K562 (cell line): ENCODE measurements around the gene OXSR1. TPM values are rescaled to one million over a fixed set of nuclear protein-coding genes. Genes with fewer than 3 reads are reported as not detected.

ENCODE experiments used
- ATAC-seq: fragments of 200-7000 bp; cut with Tn5 transposase; 3 replicates; pipeline ENCODE4 v1.9.1; 2020; ENCODE audit warnings: moderate library complexity
- BruUV-seq: library from RNA; stranded (reverse); fragments of 400-500 nt; replicated peaks from 2 replicates; lab custom pipeline; 2021; lab: Mats Ljungman, UMichigan
- CTCF ChIA-PET: fragments of 300-600 bp; formaldehyde crosslinking; extraction: SDS; loops from one replicate; lab custom pipeline; 2021; ENCODE audit warnings: low intra/inter-chr PET ratio; lab: Yijun Ruan, JAX
- POLR2A ChIA-PET: fragments of 300-600, 350-650 bp; sonication (Branson Sonifier 250); formaldehyde crosslinking; extraction: SDS; loops from one replicate; lab custom pipeline; 2021; ENCODE audit warnings: antibody characterized with exemption, inconsistent platforms; lab: Yijun Ruan, JAX
- DNase-seq, 4 experiments: peaks; one replicate each; pipeline versions ENCODE4 v3.0.0 to v3.0.0-alpha.2; 2011 to 2018; ENCODE audit warnings: low spot score in 3 of 4, mixed read lengths in 3 of 4; ENCODE audit errors: extremely low read depth in 1 of 4
- FAIRE-seq: peaks from 2 replicates; lab custom pipeline; 2011; peaks lifted over from hg19 to GRCh38; lab: Jason Lieb, UNC
- H2AFZ ChIP-seq: 2 replicates; pipeline ENCODE4 v1.6.0; 2011; ENCODE audit warnings: low read depth, low read length, control low read depth, inconsistent platforms
- H3K27ac ChIP-seq: fragments of 200-600 bp; 3 replicates; pipeline ENCODE4 v1.8.0; 2011; ENCODE audit warnings: low read depth, mild to moderate bottlenecking, control low read depth, inconsistent platforms, low read length, moderate library complexity, mixed read lengths; ENCODE audit errors: extremely low read depth
- H3K27me3 ChIP-seq, 2 experiments: fragments of 300-600 bp in 1 of 2; 2 replicates in 1 of 2; 3 replicates in 1 of 2; pipeline versions ENCODE4 v1.6.0 to v1.8.0; 2011; ENCODE audit warnings: inconsistent platforms in 2 of 2, low read length in 2 of 2, mild to moderate bottlenecking in 1 of 2, mixed read lengths in 1 of 2, moderate library complexity in 1 of 2; ENCODE audit not compliant: control insufficient read depth in 2 of 2, insufficient read depth in 2 of 2
- H3K36me3 ChIP-seq: fragments of 300-600 bp; 3 replicates; pipeline ENCODE4 v1.8.0; 2011; ENCODE audit warnings: mild to moderate bottlenecking, low read length, inconsistent platforms; ENCODE audit not compliant: control insufficient read depth, insufficient read depth
- H3K4me1 ChIP-seq, 2 experiments: fragments of 200-600 bp in 1 of 2; replicated peaks in 1 of 2; 2 replicates in 1 of 2; 3 replicates in 1 of 2; pipeline versions ENCODE4 v1.5.1 to v1.8.0; 2011; ENCODE audit warnings: inconsistent platforms in 2 of 2, low read length in 2 of 2, mild to moderate bottlenecking in 1 of 2, mixed read lengths in 1 of 2, moderate library complexity in 1 of 2; ENCODE audit not compliant: control insufficient read depth in 2 of 2, insufficient read depth in 2 of 2
- H3K4me2 ChIP-seq: 2 replicates; pipeline ENCODE4 v1.6.1; 2011; ENCODE audit warnings: low read length, control low read depth, inconsistent platforms, mixed read lengths; ENCODE audit not compliant: insufficient read depth
- H3K4me3 ChIP-seq: fragments of 200-600 bp; sonication (generic), shearing (Covaris generic); 2 replicates; pipeline ENCODE4 v1.5.1; 2016; ENCODE audit warnings: control low read depth, inconsistent platforms
- H3K79me2 ChIP-seq: fragments of 200-600 bp; 3 replicates; pipeline ENCODE4 v1.8.0; 2011; ENCODE audit warnings: low read length, inconsistent platforms; ENCODE audit not compliant: control insufficient read depth, insufficient read depth
- H3K9ac ChIP-seq, 2 experiments: 2 replicates each; pipeline versions ENCODE4 v1.6.0 to v1.6.1; 2011; ENCODE audit warnings: low read depth in 2 of 2, low read length in 2 of 2, control low read depth in 1 of 2, inconsistent platforms in 1 of 2, mild to moderate bottlenecking in 1 of 2, mixed read lengths in 1 of 2; ENCODE audit not compliant: insufficient read depth in 1 of 2
- H3K9me1 ChIP-seq: one replicate; pipeline ENCODE4 v1.6.0; 2011; ENCODE audit warnings: inconsistent platforms, mild to moderate bottlenecking, low read length, moderate library complexity; ENCODE audit not compliant: control insufficient read depth, insufficient read depth
- H3K9me3 ChIP-seq: replicated peaks from 2 replicates; pipeline ENCODE4 v1.5.1; 2011; ENCODE audit warnings: low read depth, low read length, inconsistent platforms; ENCODE audit not compliant: control insufficient read depth, insufficient read depth
- H4K20me1 ChIP-seq: replicated peaks from 2 replicates; pipeline ENCODE4 v1.6.1; 2011; ENCODE audit warnings: low read length, inconsistent platforms, mixed read lengths; ENCODE audit not compliant: control insufficient read depth, insufficient read depth
- ARID4B ChIP-seq: sonication (generic); formaldehyde crosslinking; IDR thresholded peaks from 2 replicates; pipeline ENCODE4 v1.8.0; 2022; ENCODE audit warnings: mild to moderate bottlenecking, missing genetic modification reagents
- ASH1L ChIP-seq: fragments of 450-650 bp; IDR thresholded peaks from 2 replicates; pipeline ENCODE4 v1.6.1; 2018; ENCODE audit warnings: borderline replicate concordance, mild to moderate bottlenecking, low read depth; ENCODE audit not compliant: partially characterized antibody
- ETV6 ChIP-seq, 3 experiments: fragments of 150-350 bp in 1 of 3; sonication (generic) in 1 of 3; formaldehyde crosslinking in 1 of 3; IDR thresholded peaks; 2 replicates each; pipeline versions ENCODE4 v1.6.1 to v1.8.0; 2014 to 2022; ENCODE audit warnings: borderline replicate concordance in 2 of 3, low read depth in 2 of 3, antibody characterized with exemption in 1 of 3, low read length in 1 of 3, mild to moderate bottlenecking in 1 of 3, missing genetic modification reagents in 1 of 3
- MCM5 ChIP-seq: fragments of 450-650 bp; IDR thresholded peaks from 2 replicates; pipeline ENCODE4 v1.6.1; 2016; ENCODE audit warnings: low read depth
- RBM14 ChIP-seq: fragments of 200-400 bp; formaldehyde crosslinking; IDR thresholded peaks from 2 replicates; pipeline ENCODE4 v1.6.1; 2018; ENCODE audit warnings: low read depth, mild to moderate bottlenecking, low read length, moderate library complexity, borderline replicate concordance; ENCODE audit not compliant: insufficient read depth
- SP1 ChIP-seq: sonication (generic); formaldehyde crosslinking; IDR thresholded peaks from 2 replicates; pipeline ENCODE4 v1.8.1; 2022; ENCODE audit warnings: mild to moderate bottlenecking, missing genetic modification reagents
- STAG1 ChIP-seq: sonication (generic); formaldehyde crosslinking; IDR thresholded peaks from 2 replicates; pipeline ENCODE4 v1.5.0; 2020; ENCODE audit warnings: missing genetic modification reagents, borderline replicate concordance
- ZNF592 ChIP-seq: fragments of 450-650 bp; IDR thresholded peaks from 2 replicates; pipeline ENCODE4 v1.6.1; 2017; ENCODE audit warnings: antibody characterized with exemption, mild to moderate bottlenecking
- WGBS: fragments of 100-300 bp; shearing (Covaris generic); methylation state at CpG from one replicate; pipeline ENCODE4 v1.1.6; 2016; ENCODE audit warnings: low coverage, mixed read lengths; ENCODE audit not compliant: insufficient coverage; ENCODE audit errors: missing lambda C conversion rate; 5-methylcytosine and 5-hydroxymethylcytosine counted together
- in situ Hi-C: fragments of 300-500 bp; cut with MboI; formaldehyde crosslinking; loops from 4 replicates; pipeline ENCODE4 v1.15.0; 2018; ENCODE audit warnings: inconsistent platforms, mixed read lengths
- intact Hi-C: fragments of 100-400 bp; cut with micrococcal nuclease; formaldehyde crosslinking; loops from 2 replicates; pipeline ENCODE4 v1.14.2; 2022
- polyA plus RNA-seq, 8 experiments: library from polyadenylated mRNA; depleted of rRNA in 4 of 8; stranded (reverse) in 5 of 8; unstranded in 3 of 8; fragments of >200 nt; fragmentation: Nextera tagmentation in 2 of 8; fragmentation: Illumina TruSeq in 1 of 8; extraction: Ambion mirVana in 2 of 8; extraction: Trizol in 1 of 8; gene quantifications; 2 replicates each; pipeline versions ENCODE4 v1.2.1 to v1.2.3, GENCODE V29; 2011 to 2014; ENCODE audit warnings: inconsistent platforms in 1 of 8, missing spikeins in 1 of 8
- total RNA-seq, 7 experiments: library from RNA; depleted of rRNA in 6 of 7; stranded (reverse); fragments of >200 nt in 6 of 7; fragmentation: Illumina TruSeq in 2 of 7; extraction: Trizol in 2 of 7; gene quantifications; 2 replicates each; pipeline versions ENCODE4 v1.2.1 to v1.2.3, GENCODE V29; 2011 to 2021; ENCODE audit warnings: low replicate concordance in 1 of 7

Gene OXSR1
- total and polyA plus RNA-seq, 9 of the 15 experiments (the other 6 are each of a cell fraction or from before 2014, with no cell fraction given): 15.7 to 87.6 (median 48.7) TPM

- CTCF ChIA-PET: interaction anchor here (0.7 kb wide), 1 partner anchor 27 kb away, joined by 4 read pairs; no protein-coding TSS in a partner anchor
- no peak overlapping the region for H2AFZ ChIP-seq
- H3K4me1 ChIP-seq: peaks cover under 1 to 18% of the 10 kb centered on the region in 2 experiments; a peak in 3 of 5 replicates
- no peaks in the 10 kb centered on the region for H3K9me3 ChIP-seq
- no peaks in the 10 kb centered on the region for H3K27me3 ChIP-seq
- DNase-seq (no peak), FAIRE-seq (no peak), ATAC-seq (no peak)
- no peak overlapping the region for H3K27ac ChIP-seq
- no peak overlapping the region for H3K4me3 ChIP-seq
- peaks cover 99% of the 10 kb centered on the region for H3K79me2 ChIP-seq
- in situ Hi-C loops (no loop called here), intact Hi-C loops (no loop called here)
- H3K36me3 ChIP-seq: peaks cover 23% of the 10 kb centered on the region
- no peak overlapping the region for H3K4me2 ChIP-seq
- peaks cover 2% of the 10 kb centered on the region for H3K9me1 ChIP-seq
- 67% methylated on average over 2 of the region's 2 CpGs for WGBS
- H4K20me1 ChIP-seq: peaks cover 33% of the 10 kb centered on the region
- BruUV-seq: no TSS peak
- POLR2A ChIA-PET: interaction anchor here (0.7 to 1.3 kb wide), 2 partner anchors 8 to 26 kb away, joined by 3 read pairs; no protein-coding TSS in a partner anchor
- H3K9ac ChIP-seq: no peak overlapping the region
- no peak for TF ChIP-seq ZNF592
- TF ChIP-seq MCM5: no peak
- no peak for TF ChIP-seq STAG1 (CRISPR knock-in tag)
- TF ChIP-seq ETV6 (IDR thresholded peaks at IDR 0.05; ENCODE audit: borderline replicate concordance in 1 of 2, low read depth in 2 of 2, low read length in 1 of 2): no peak
- TF ChIP-seq ETV6 (CRISPR knock-in tag; IDR thresholded peaks at IDR 0.05; ENCODE audit: borderline replicate concordance): no peak
- no peak for TF ChIP-seq RBM14
- TF ChIP-seq ARID4B (CRISPR knock-in tag): no peak
- TF ChIP-seq ASH1L: no peak
- TF ChIP-seq SP1: no peak
- TF ChIP-seq, all 486 proteins: peak for 0
Measured at GRCh38 chr3:38171622-38172021, 6.3 kb downstream of the OXSR1 start.
